A673 (cell line): Measurements from ENCODE around the gene CCDC7. TPM values are rescaled to one million over a fixed set of nuclear protein-coding genes. Genes with fewer than 3 reads are reported as not detected.

Source experiments
- BruUV-seq: library from RNA; stranded (reverse); fragments of 400-500 nt; replicated peaks from 2 replicates; lab custom pipeline; 2021; lab: Mats Ljungman, UMichigan
- CTCF ChIA-PET: fragments of 300-600 bp; sonication (Branson Sonifier 250); formaldehyde crosslinking; loops from one replicate; lab custom pipeline; 2022; ENCODE audit warnings: antibody characterized with exemption; lab: Charles Lee
- POLR2A ChIA-PET: fragments of 300-600 bp; sonication (Branson Sonifier 250); formaldehyde crosslinking; loops from one replicate; lab custom pipeline; 2022; ENCODE audit warnings: antibody characterized with exemption; ENCODE audit not compliant: low non-redundant PET; lab: Charles Lee
- DNase-seq: peaks from one replicate; pipeline ENCODE4 v3.0.0-alpha.2; 2015; ENCODE audit warnings: low spot score
- H3K27ac ChIP-seq: fragments of 200-600 bp; sonication (generic); 2 replicates; pipeline ENCODE4 v1.5.1; 2016; ENCODE audit warnings: mixed run types, low read depth, mild to moderate bottlenecking, mixed read lengths, antibody characterized with exemption, low read length; ENCODE audit not compliant: poor library complexity, severe bottlenecking
- H3K27me3 ChIP-seq: fragments of 200-600 bp; sonication (generic); replicated peaks from 2 replicates; pipeline ENCODE4 v1.6.1; 2017; ENCODE audit warnings: mixed run types, low read depth, mild to moderate bottlenecking, mixed read lengths, antibody characterized with exemption, low read length; ENCODE audit not compliant: insufficient read depth, poor library complexity
- H3K36me3 ChIP-seq: fragments of 200-600 bp; sonication (generic); 2 replicates; pipeline ENCODE4 v1.6.1; 2016; ENCODE audit warnings: mixed run types, mild to moderate bottlenecking, mixed read lengths, antibody characterized with exemption, low read length; ENCODE audit not compliant: insufficient read depth, poor library complexity, severe bottlenecking
- H3K4me1 ChIP-seq: fragments of 200-600 bp; sonication (generic); 2 replicates; pipeline ENCODE4 v1.6.1; 2017; ENCODE audit warnings: mixed run types, mild to moderate bottlenecking, mixed read lengths, antibody characterized with exemption, low read length; ENCODE audit not compliant: insufficient read depth, poor library complexity, severe bottlenecking
- H3K4me3 ChIP-seq: fragments of 200-600 bp; sonication (generic); 2 replicates; pipeline ENCODE4 v1.5.1; 2016; ENCODE audit warnings: low read depth, mixed run types, mild to moderate bottlenecking, mixed read lengths, low read length; ENCODE audit not compliant: poor library complexity, severe bottlenecking
- H3K9me3 ChIP-seq: fragments of 200-600 bp; sonication (generic); 2 replicates; pipeline ENCODE4 v1.6.1; 2016; ENCODE audit warnings: mixed run types, low read depth, mild to moderate bottlenecking, mixed read lengths, antibody characterized with exemption, low read length; ENCODE audit not compliant: poor library complexity, severe bottlenecking
- CTCF ChIP-seq: fragments of 300-800, 200-600 bp; sonication (generic); conservative IDR thresholded peaks from 2 replicates; pipeline ENCODE4 v1.5.1; 2017; ENCODE audit warnings: low read depth, mild to moderate bottlenecking, antibody characterized with exemption, low read length, moderate library complexity, mixed read lengths
- EZH2 ChIP-seq: fragments of 200-600 bp; sonication (generic); IDR thresholded peaks from 2 replicates; pipeline ENCODE4 v1.6.1; 2017; ENCODE audit warnings: borderline replicate concordance, low read depth, mild to moderate bottlenecking, mixed read lengths, antibody characterized with exemption, low read length; ENCODE audit not compliant: poor library complexity, severe bottlenecking
- intact Hi-C: fragments of 100-400 bp; cut with micrococcal nuclease; formaldehyde crosslinking; loops from one replicate; pipeline ENCODE4 v1.10.0; 2022; ENCODE audit not compliant: unreplicated experiment
- total RNA-seq: library from RNA; stranded (reverse); gene quantifications from 2 replicates; pipeline ENCODE4 v1.2.3, GENCODE V29; 2021

CCDC7 gene
- total RNA-seq, 1 experiment from 2014 or later: 16.4 TPM

GRCh38 chr10:32516567-32517495 lies 70.9 kb downstream of the CCDC7 start:
- ChIA-PET CTCF (no interaction called here), POLR2A (no interaction called here)
- H3K9me3 ChIP-seq: peaks cover 16% of the 10 kb centered on the region
- BruUV-seq: no TSS peak
- no peak for DNase-seq
- no peaks in the 10 kb centered on the region for H3K27me3 ChIP-seq
- no peak overlapping the region for H3K27ac ChIP-seq
- intact Hi-C loops: no loop called here
- H3K4me1 ChIP-seq: no peaks in the 10 kb centered on the region
- no peak overlapping the region for H3K4me3 ChIP-seq
- H3K36me3 ChIP-seq: no peaks in the 10 kb centered on the region
- TF ChIP-seq CTCF (no peak), EZH2 (no peak)

GRCh38 chr10:32530231-32530630 lies 84.3 kb downstream of the CCDC7 start:
- H3K27me3 ChIP-seq: no peaks in the 10 kb centered on the region
- ChIA-PET POLR2A (no interaction called here), CTCF (no interaction called here)
- intact Hi-C loops: no loop called here
- no peak for TF ChIP-seq CTCF
- no peak for TF ChIP-seq EZH2
- H3K4me1 ChIP-seq: no peaks in the 10 kb centered on the region
- no peaks in the 10 kb centered on the region for H3K36me3 ChIP-seq
- no peak overlapping the region for H3K4me3 ChIP-seq
- no peak overlapping the region for H3K27ac ChIP-seq
- BruUV-seq: no TSS peak
- DNase-seq: no peak
- H3K9me3 ChIP-seq: no peaks in the 10 kb centered on the region

DNA sequence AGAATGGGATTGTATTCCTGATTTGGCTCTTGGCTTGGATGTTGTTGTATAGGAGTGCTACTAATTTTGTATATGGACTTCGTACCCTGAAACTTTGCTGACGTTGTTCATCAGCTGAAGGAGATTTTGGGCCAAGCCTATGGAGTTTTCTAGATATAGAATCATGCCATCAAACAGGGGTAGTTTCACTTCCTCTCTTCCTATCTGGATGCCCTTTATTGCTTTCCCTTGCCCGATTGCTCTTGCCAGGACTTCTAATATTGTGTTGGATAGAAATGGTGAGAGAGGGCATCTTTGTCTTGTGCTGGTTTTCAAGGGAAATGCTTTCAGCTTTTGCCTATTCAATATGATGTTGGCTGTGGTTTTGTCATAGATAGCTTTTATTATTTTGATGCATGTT lies 92.3 kb downstream of the CCDC7 start:
- no TSS peak for BruUV-seq
- Histone ChIP-seq H3K27ac (no peak overlapping the region), H3K4me1 (no peaks in the 10 kb centered on the region), H3K4me3 (no peak overlapping the region), H3K27me3 (no peaks in the 10 kb centered on the region), H3K36me3 (no peaks in the 10 kb centered on the region), H3K9me3 (peaks cover 3% of the 10 kb centered on the region)
- DNase-seq: no peak
- CTCF ChIA-PET: no interaction called here
- intact Hi-C loops: no loop called here
- POLR2A ChIA-PET: no interaction called here
- TF ChIP-seq EZH2 (no peak), CTCF (no peak)
